Liver (tissue), 9 donors: Measurements from ENCODE around the gene PHF10. TPM values are rescaled to one million over a fixed set of nuclear protein-coding genes. Genes with fewer than 3 reads are reported as not detected.
A peak's percentile ranks its signal among the peaks of the same experiment; 100 is the strongest.

Experiments used
- DNase-seq: peaks from one replicate; pipeline ENCODE4 v3.0.0-alpha.2; 2017; ENCODE audit warnings: low spot score
- H3K27ac ChIP-seq, 2 donors: one replicate each; pipeline ENCODE4 v1.7.0; 2013; ENCODE audit warnings: inconsistent platforms in 2 of 2, low read length in 2 of 2, control low read depth in 1 of 2, low read depth in 1 of 2, mild to moderate bottlenecking in 1 of 2
- H3K27me3 ChIP-seq, 4 donors: one replicate each; pipeline versions ENCODE4 v1.6.1 to v1.7.0; 2013; ENCODE audit warnings: low read length in 3 of 4, inconsistent platforms in 1 of 4, mild to moderate bottlenecking in 1 of 4, moderate library complexity in 1 of 4; ENCODE audit not compliant: control insufficient read depth in 4 of 4, insufficient read depth in 4 of 4
- H3K36me3 ChIP-seq, 4 donors: one replicate each; pipeline versions ENCODE4 v1.6.1 to v1.7.0; 2013; ENCODE audit warnings: low read length in 3 of 4, mild to moderate bottlenecking in 3 of 4, low read depth in 1 of 4, moderate library complexity in 1 of 4; ENCODE audit not compliant: control insufficient read depth in 4 of 4, insufficient read depth in 3 of 4
- H3K4me1 ChIP-seq, 4 donors: one replicate each; pipeline versions ENCODE4 v1.6.1 to v1.7.0; 2013; ENCODE audit warnings: low read length in 3 of 4, mild to moderate bottlenecking in 3 of 4, moderate library complexity in 1 of 4; ENCODE audit not compliant: control insufficient read depth in 4 of 4, insufficient read depth in 4 of 4
- H3K4me3 ChIP-seq, 3 donors: one replicate each; pipeline versions ENCODE4 v1.6.1 to v1.7.0; 2013; ENCODE audit warnings: low read length in 3 of 3, control low read depth in 1 of 3, low read depth in 1 of 3, mild to moderate bottlenecking in 1 of 3
- H3K9ac ChIP-seq, 2 donors: one replicate each; pipeline ENCODE4 v1.7.0; 2013; ENCODE audit warnings: low read length in 2 of 2, mild to moderate bottlenecking in 2 of 2, moderate library complexity in 2 of 2, control low read depth in 1 of 2, low read depth in 1 of 2
- H3K9me3 ChIP-seq, 4 donors: one replicate each; pipeline versions ENCODE4 v1.6.1 to v1.7.0; 2013; ENCODE audit warnings: low read length in 3 of 4; ENCODE audit not compliant: control insufficient read depth in 4 of 4
- FOXA1 ChIP-seq: IDR thresholded peaks from 2 replicates; pipeline ENCODE4 v1.6.1; 2016; ENCODE audit warnings: antibody characterized with exemption
- HNF4A ChIP-seq, 2 donors: conservative IDR thresholded peaks; 2 replicates each; pipeline ENCODE4 v1.6.1; 2016; ENCODE audit warnings: antibody characterized with exemption in 2 of 2, mild to moderate bottlenecking in 2 of 2
- HNF4G ChIP-seq: IDR thresholded peaks from 2 replicates; pipeline ENCODE4 v1.6.1; 2016; ENCODE audit warnings: antibody characterized with exemption
- JUND ChIP-seq, 2 donors: IDR thresholded peaks; 2 replicates each; pipeline ENCODE4 v1.6.1; 2016; ENCODE audit warnings: antibody characterized with exemption in 2 of 2
- NR2F2 ChIP-seq: IDR thresholded peaks from 2 replicates; pipeline ENCODE4 v1.6.1; 2016; ENCODE audit warnings: antibody characterized with exemption
- RAD21 ChIP-seq, 2 donors: IDR thresholded peaks; 2 replicates each; pipeline ENCODE4 v1.6.1; 2016; ENCODE audit warnings: antibody characterized with exemption in 2 of 2, mild to moderate bottlenecking in 2 of 2
- RXRA ChIP-seq, 2 donors: IDR thresholded peaks; 2 replicates each; pipeline ENCODE4 v1.6.1; 2017 to 2018; ENCODE audit warnings: antibody characterized with exemption in 2 of 2, mild to moderate bottlenecking in 1 of 2
- SP1 ChIP-seq: IDR thresholded peaks from 2 replicates; pipeline ENCODE4 v1.6.1; 2018; ENCODE audit warnings: antibody characterized with exemption, mild to moderate bottlenecking
- whole genome bisulfite sequencing: extraction: QIAGEN DNeasy Blood & Tissue Kit; methylation state at CpG from one replicate; pipeline ENCODE4 v1.1.7; 2013; 5-methylcytosine and 5-hydroxymethylcytosine counted together
- polyA plus RNA-seq, 2 donors: library from polyadenylated mRNA; stranded (reverse) in 1 of 2; unstranded in 1 of 2; fragments of 200-250 nt in 1 of 2; fragments of >200 nt in 1 of 2; fragmentation: Nextera tagmentation in 1 of 2; extraction: Ambion mirVana in 1 of 2; gene quantifications; one replicate each; pipeline versions ENCODE4 v1.2.1 to v1.2.3, GENCODE V29; 2013 to 2015
- total RNA-seq, 2 donors: library from RNA; depleted of rRNA; stranded (reverse); fragments of >200 nt; gene quantifications; one replicate each; pipeline ENCODE4 v1.2.3, GENCODE V29; 2014
- TF ChIP-seq, protein P1 (sequence below): IDR thresholded peaks from 2 replicates; pipeline ENCODE4 v1.6.1; 2016; ENCODE audit warnings: antibody characterized with exemption, mild to moderate bottlenecking
- TF ChIP-seq, protein P2 (sequence below): fragments of 150-350 bp; IDR thresholded peaks from 2 replicates; pipeline ENCODE4 v1.5.1; 2017; ENCODE audit warnings: improper control_type of control experiment, low read depth, low read length; ENCODE audit not compliant: missing input control
- TF ChIP-seq, protein P3 (sequence below): IDR thresholded peaks from 2 replicates; pipeline ENCODE4 v1.6.1; 2016; ENCODE audit warnings: antibody characterized with exemption
- donor health status: healthy.
- donor health status: healthy.
- donor health status: healthy.
- donor health status: healthy.
- donor health status: healthy.

Gene PHF10
- total and polyA plus RNA-seq, 4 donors = 10.2 to 25.7 (median 18.6) TPM

GRCh38 chr6:169678342-169678741 is 46.0 kb downstream of the PHF10 start:
- WGBS = 88% methylated on average over 1 of the region's 1 CpG
- peaks cover 0 to 10% (median 4%) of the 10 kb centered on the region in 4 donors for H3K36me3 ChIP-seq
- peaks cover 0 to 2% (median 0%) of the 10 kb centered on the region in 4 donors for H3K9me3 ChIP-seq
- no peak overlapping the region for H3K9ac ChIP-seq
- H3K27ac ChIP-seq = no peak overlapping the region
- peaks cover 2 to 7% (median 5%) of the 10 kb centered on the region in 4 donors for H3K4me1 ChIP-seq
- H3K4me3 ChIP-seq = no peak overlapping the region
- DNase-seq = no peak
- H3K27me3 ChIP-seq = no peaks in the 10 kb centered on the region
- peak; percentile 67 to 84 for TF ChIP-seq HNF4A (conservative IDR thresholded peaks at IDR 0.05)
- no peak for TF ChIP-seq RAD21 (IDR thresholded peaks at IDR 0.05)
- TF ChIP-seq HNF4G = peak; percentile 54

GRCh38 chr6:169677096-169677495 is 47.2 kb downstream of the PHF10 start:
- Histone ChIP-seq H3K9ac (no peak overlapping the region), H3K9me3 (peaks cover 0 to 2% (median 0%) of the 10 kb centered on the region in 4 donors), H3K36me3 (peaks cover 0 to 9% (median 5%) of the 10 kb centered on the region in 4 donors), H3K27ac (no peak overlapping the region), H3K4me3 (no peak overlapping the region), H3K4me1 (peaks cover 2 to 7% (median 5%) of the 10 kb centered on the region in 4 donors), H3K27me3 (no peaks in the 10 kb centered on the region)
- 86% methylated on average over 1 of the region's 1 CpG for WGBS
- DNase-seq = no peak
- TF ChIP-seq, protein P1, sequence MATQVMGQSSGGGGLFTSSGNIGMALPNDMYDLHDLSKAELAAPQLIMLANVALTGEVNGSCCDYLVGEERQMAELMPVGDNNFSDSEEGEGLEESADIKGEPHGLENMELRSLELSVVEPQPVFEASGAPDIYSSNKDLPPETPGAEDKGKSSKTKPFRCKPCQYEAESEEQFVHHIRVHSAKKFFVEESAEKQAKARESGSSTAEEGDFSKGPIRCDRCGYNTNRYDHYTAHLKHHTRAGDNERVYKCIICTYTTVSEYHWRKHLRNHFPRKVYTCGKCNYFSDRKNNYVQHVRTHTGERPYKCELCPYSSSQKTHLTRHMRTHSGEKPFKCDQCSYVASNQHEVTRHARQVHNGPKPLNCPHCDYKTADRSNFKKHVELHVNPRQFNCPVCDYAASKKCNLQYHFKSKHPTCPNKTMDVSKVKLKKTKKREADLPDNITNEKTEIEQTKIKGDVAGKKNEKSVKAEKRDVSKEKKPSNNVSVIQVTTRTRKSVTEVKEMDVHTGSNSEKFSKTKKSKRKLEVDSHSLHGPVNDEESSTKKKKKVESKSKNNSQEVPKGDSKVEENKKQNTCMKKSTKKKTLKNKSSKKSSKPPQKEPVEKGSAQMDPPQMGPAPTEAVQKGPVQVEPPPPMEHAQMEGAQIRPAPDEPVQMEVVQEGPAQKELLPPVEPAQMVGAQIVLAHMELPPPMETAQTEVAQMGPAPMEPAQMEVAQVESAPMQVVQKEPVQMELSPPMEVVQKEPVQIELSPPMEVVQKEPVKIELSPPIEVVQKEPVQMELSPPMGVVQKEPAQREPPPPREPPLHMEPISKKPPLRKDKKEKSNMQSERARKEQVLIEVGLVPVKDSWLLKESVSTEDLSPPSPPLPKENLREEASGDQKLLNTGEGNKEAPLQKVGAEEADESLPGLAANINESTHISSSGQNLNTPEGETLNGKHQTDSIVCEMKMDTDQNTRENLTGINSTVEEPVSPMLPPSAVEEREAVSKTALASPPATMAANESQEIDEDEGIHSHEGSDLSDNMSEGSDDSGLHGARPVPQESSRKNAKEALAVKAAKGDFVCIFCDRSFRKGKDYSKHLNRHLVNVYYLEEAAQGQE = no peak
- TF ChIP-seq RAD21 (IDR thresholded peaks at IDR 0.05) = no peak
- TF ChIP-seq SP1 = no peak
- TF ChIP-seq HNF4G = no peak
- no peak for TF ChIP-seq JUND (IDR thresholded peaks at IDR 0.05)
- TF ChIP-seq, protein P2, sequence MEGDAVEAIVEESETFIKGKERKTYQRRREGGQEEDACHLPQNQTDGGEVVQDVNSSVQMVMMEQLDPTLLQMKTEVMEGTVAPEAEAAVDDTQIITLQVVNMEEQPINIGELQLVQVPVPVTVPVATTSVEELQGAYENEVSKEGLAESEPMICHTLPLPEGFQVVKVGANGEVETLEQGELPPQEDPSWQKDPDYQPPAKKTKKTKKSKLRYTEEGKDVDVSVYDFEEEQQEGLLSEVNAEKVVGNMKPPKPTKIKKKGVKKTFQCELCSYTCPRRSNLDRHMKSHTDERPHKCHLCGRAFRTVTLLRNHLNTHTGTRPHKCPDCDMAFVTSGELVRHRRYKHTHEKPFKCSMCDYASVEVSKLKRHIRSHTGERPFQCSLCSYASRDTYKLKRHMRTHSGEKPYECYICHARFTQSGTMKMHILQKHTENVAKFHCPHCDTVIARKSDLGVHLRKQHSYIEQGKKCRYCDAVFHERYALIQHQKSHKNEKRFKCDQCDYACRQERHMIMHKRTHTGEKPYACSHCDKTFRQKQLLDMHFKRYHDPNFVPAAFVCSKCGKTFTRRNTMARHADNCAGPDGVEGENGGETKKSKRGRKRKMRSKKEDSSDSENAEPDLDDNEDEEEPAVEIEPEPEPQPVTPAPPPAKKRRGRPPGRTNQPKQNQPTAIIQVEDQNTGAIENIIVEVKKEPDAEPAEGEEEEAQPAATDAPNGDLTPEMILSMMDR = no peak
- peak in 1 of 2 donors; percentile 11 for TF ChIP-seq RXRA (IDR thresholded peaks at IDR 0.05)

- Histone ChIP-seq H3K9me3 (no peaks in the 10 kb centered on the region), H3K4me3 (no peak overlapping the region), H3K4me1 (peaks cover 2 to 7% (median 5%) of the 10 kb centered on the region in 4 donors), H3K27ac (no peak overlapping the region), H3K9ac (no peak overlapping the region), H3K27me3 (no peaks in the 10 kb centered on the region), H3K36me3 (peaks cover under 1 to 11% (median 4%) of the 10 kb centered on the region in 4 donors)
- TF ChIP-seq, protein P3, sequence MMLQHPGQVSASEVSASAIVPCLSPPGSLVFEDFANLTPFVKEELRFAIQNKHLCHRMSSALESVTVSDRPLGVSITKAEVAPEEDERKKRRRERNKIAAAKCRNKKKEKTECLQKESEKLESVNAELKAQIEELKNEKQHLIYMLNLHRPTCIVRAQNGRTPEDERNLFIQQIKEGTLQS = no peak
- TF ChIP-seq NR2F2 = no peak
- no peak for TF ChIP-seq RAD21 (IDR thresholded peaks at IDR 0.05)
- TF ChIP-seq, protein P2 = no peak
- TF ChIP-seq FOXA1 = no peak
- WGBS = 98% methylated on average over 3 of the region's 3 CpGs
- no peak for DNase-seq
Measured at GRCh38 chr6:169675011-169675410, 49.3 kb downstream of the PHF10 start.
